Right renal cortex interstitium (tissue), 3 donors: ENCODE measurements around the gene RPH3AL. TPM values are rescaled to one million over a fixed set of nuclear protein-coding genes. Genes with fewer than 3 reads are reported as not detected.
"Not testable (repeated sequence)": the region's sequence is repeated elsewhere in the genome, so short reads cannot be mapped to it uniquely, and the experiment has no call there.

ENCODE experiments used
- DNase-seq, 3 donors: peaks; one replicate each; pipeline ENCODE4 v3.0.0-alpha.2; 2013; ENCODE audit warnings: low read depth in 3 of 3, low spot score in 2 of 3
- polyA plus RNA-seq, 3 donors: library from polyadenylated mRNA; unstranded; fragments of 120-200 nt; gene quantifications; one replicate each; pipeline ENCODE4 v1.2.1, GENCODE V29; 2013; ENCODE audit not compliant: insufficient read length in 3 of 3

Gene RPH3AL
- polyA plus RNA-seq, 3 donors = 11.6 to 19.7 (median 16.5) TPM

- no peak for DNase-seq
These were observed 167.0 kb downstream of the RPH3AL start for GRCh38 chr17:185445-186138.

GRCh38 chr17:183021-183420, 169.6 kb downstream of the RPH3AL start:
- no peak for DNase-seq

GRCh38 chr17:182050-182751, 170.4 kb downstream of the RPH3AL start:
- DNase-seq = no peak

GRCh38 chr17:181245-182049, 171.2 kb downstream of the RPH3AL start, which contains the start of gene DOC2B:
Gene DOC2B (minus strand): TSS chr17:181650. CDS start chr17:181479, 171 bp downstream.
- DNase-seq = no peak

- no peak for DNase-seq
These were observed 172.0 kb downstream of the RPH3AL start for GRCh38 chr17:180381-181244.

GRCh38 chr17:179781-180380, 172.7 kb downstream of the RPH3AL start:
- no peak for DNase-seq

- DNase-seq = no peak
These were observed 173.6 kb downstream of the RPH3AL start for GRCh38 chr17:179066-179432.

- no peak for DNase-seq
These were observed 174.1 kb downstream of the RPH3AL start for GRCh38 chr17:178292-179065.

- no peak for DNase-seq
These were observed 174.8 kb downstream of the RPH3AL start for GRCh38 chr17:177762-178161.

- no peak for DNase-seq
These were observed 175.5 kb downstream of the RPH3AL start for GRCh38 chr17:177155-177554.

GRCh38 chr17:173166-173911, 179.3 kb downstream of the RPH3AL start:
- no peak for DNase-seq

- no peak for DNase-seq
These were observed 180.2 kb downstream of the RPH3AL start for GRCh38 chr17:172401-172800.

GRCh38 chr17:171871-172270, 180.7 kb downstream of the RPH3AL start:
- no peak for DNase-seq

- DNase-seq = no peak
These were observed 182.4 kb downstream of the RPH3AL start for GRCh38 chr17:170130-170670.

GRCh38 chr17:168614-169013, 184.0 kb downstream of the RPH3AL start:
- DNase-seq = not testable (repeated sequence)

GRCh38 chr17:165939-166338, 186.7 kb downstream of the RPH3AL start:
- DNase-seq = no peak

GRCh38 chr17:164303-165235, 188.0 kb downstream of the RPH3AL start:
- peak in 1 of 3 donors; percentile 49 for DNase-seq
